GM12878 (cell line): ENCODE results near the gene SCEL. TPM values are rescaled to one million over a fixed set of nuclear protein-coding genes. Genes with fewer than 3 reads are reported as not detected.
A peak's percentile ranks its signal among the peaks of the same experiment; 100 is the strongest.

Experiments
- BCL11A ChIP-seq: IDR thresholded peaks from 2 replicates; pipeline ENCODE4 v1.6.1; 2011; ENCODE audit warnings: low read depth, low read length
- E2F8 ChIP-seq: fragments of 450-650 bp; IDR thresholded peaks from 2 replicates; pipeline ENCODE4 v1.6.1; 2018; ENCODE audit warnings: mild to moderate bottlenecking, low read depth, moderate library complexity; ENCODE audit not compliant: partially characterized antibody
- IKZF2 ChIP-seq, 2 experiments: fragments of 450-650 bp; IDR thresholded peaks; 2 replicates each; pipeline ENCODE4 v1.6.1; 2017; ENCODE audit warnings: mild to moderate bottlenecking in 2 of 2, moderate library complexity in 2 of 2
- JUNB ChIP-seq: IDR thresholded peaks from 2 replicates; pipeline ENCODE4 v1.6.1; 2016; ENCODE audit warnings: antibody characterized with exemption, mild to moderate bottlenecking
- LARP7 ChIP-seq: fragments of 450-650 bp; IDR thresholded peaks from 2 replicates; pipeline ENCODE4 v1.6.1; 2017; ENCODE audit warnings: mild to moderate bottlenecking
- NBN ChIP-seq: fragments of 450-650 bp; IDR thresholded peaks from 2 replicates; pipeline ENCODE4 v1.6.1; 2016
- PAX5 ChIP-seq: IDR thresholded peaks from 2 replicates; pipeline ENCODE4 v1.6.1; 2011; ENCODE audit warnings: low read depth, low read length, borderline replicate concordance
- SMC3 ChIP-seq: IDR thresholded peaks from 2 replicates; pipeline ENCODE4 v1.6.1; 2011; ENCODE audit warnings: low read length, improper control_type of control experiment, borderline replicate concordance
- SPI1 ChIP-seq: IDR thresholded peaks from 2 replicates; pipeline ENCODE4 v1.6.1; 2011; ENCODE audit warnings: low read depth, mild to moderate bottlenecking, low read length, moderate library complexity, borderline replicate concordance; ENCODE audit not compliant: insufficient read depth
- ZBTB40 ChIP-seq: fragments of 450-650 bp; IDR thresholded peaks from 2 replicates; pipeline ENCODE4 v1.6.1; 2016; ENCODE audit warnings: mild to moderate bottlenecking, moderate library complexity, borderline replicate concordance
- polyA plus RNA-seq, 11 experiments: library from polyadenylated mRNA; depleted of rRNA in 4 of 11; unstranded in 6 of 11; stranded (reverse) in 5 of 11; fragments of >200 nt; fragmentation: Nextera tagmentation in 4 of 11; fragmentation: Illumina TruSeq in 1 of 11; extraction: Ambion mirVana in 4 of 11; extraction: Trizol in 1 of 11; gene quantifications; 1 replicate in 1 of 11; 2 replicates in 10 of 11; pipeline versions ENCODE4 v1.2.1 to v1.2.3, GENCODE V29; 2011 to 2016; ENCODE audit warnings: inconsistent platforms in 2 of 11, missing spikeins in 2 of 11, low read depth in 1 of 11
- total RNA-seq, 4 experiments: library from RNA; depleted of rRNA in 3 of 4; stranded (reverse); fragments of >200 nt in 3 of 4; fragmentation: Illumina TruSeq in 1 of 4; extraction: Trizol in 1 of 4; gene quantifications; 2 replicates each; pipeline versions ENCODE4 v1.2.1 to v1.2.3, GENCODE V29; 2013 to 2021

Gene SCEL
- total and polyA plus RNA-seq, 10 of the 15 experiments (the other 5 are each of a cell fraction or from before 2014, with no cell fraction given) = 0.09 to 0.68 (median 0.16) TPM; not detected in 1

- TF ChIP-seq E2F8 (no peak), JUNB (peak; percentile 25; the same call in 1 of the 2 replicates), SPI1 (peak; percentile 83), IKZF2 (IDR thresholded peaks at IDR 0.05) (peak in 1 of 2 experiments; percentile 53; a peak in 2 of 4 replicates), BCL11A (no peak), SMC3 (no peak), ZBTB40 (no peak), LARP7 (no peak), PAX5 (0 out of 2 replicates have a peak, but pooled peaks have one; percentile 11), NBN (0 out of 2 replicates have a peak, but pooled peaks have one; percentile 16)
Measured at GRCh38 chr13:77502104-77502720, 33.3 kb upstream of the SCEL start (continued).
